Subcutaneous adipose tissue (tissue), 4 donors: Measurements from ENCODE around the gene CD101. TPM values are rescaled to one million over a fixed set of nuclear protein-coding genes. Genes with fewer than 3 reads are reported as not detected.

Experiments
- total RNA-seq, 4 donors: library from RNA; depleted of rRNA; stranded (reverse); fragments of >200 nt; gene quantifications; one replicate each; pipeline ENCODE4 v1.1.0, GENCODE V29; 2016
- TF ChIP-seq, protein P1 (sequence below): fragments of 450-650 bp; IDR thresholded peaks from one replicate; pipeline ENCODE4 v1.5.1; 2016; ENCODE audit warnings: low read depth, mild to moderate bottlenecking, control low read depth, antibody characterized with exemption, moderate library complexity

The CD101 gene
- total RNA-seq, 4 donors from 2014 or later = 0.49 to 0.51 TPM; not detected in 2

DNA sequence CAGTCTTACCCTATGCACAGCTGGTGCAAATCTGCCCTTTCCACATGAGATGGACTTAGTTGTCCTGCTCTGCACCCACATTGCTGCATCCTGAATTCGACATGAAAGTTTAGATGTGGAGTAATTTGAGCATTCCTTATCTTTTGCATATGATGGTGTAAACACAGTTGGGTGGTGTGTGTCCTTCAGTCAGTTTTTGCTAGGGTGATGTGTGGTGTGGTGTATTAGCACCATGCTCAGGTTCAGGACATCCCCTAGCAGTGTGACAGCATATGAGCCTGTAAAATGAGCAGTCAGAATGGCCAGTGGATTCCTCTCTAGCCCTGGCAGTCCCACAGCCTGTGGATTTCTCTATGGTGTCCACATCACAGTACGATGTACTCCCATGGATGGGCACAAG lies 42.6 kb upstream of the CD101 start:
- TF ChIP-seq, protein P1, sequence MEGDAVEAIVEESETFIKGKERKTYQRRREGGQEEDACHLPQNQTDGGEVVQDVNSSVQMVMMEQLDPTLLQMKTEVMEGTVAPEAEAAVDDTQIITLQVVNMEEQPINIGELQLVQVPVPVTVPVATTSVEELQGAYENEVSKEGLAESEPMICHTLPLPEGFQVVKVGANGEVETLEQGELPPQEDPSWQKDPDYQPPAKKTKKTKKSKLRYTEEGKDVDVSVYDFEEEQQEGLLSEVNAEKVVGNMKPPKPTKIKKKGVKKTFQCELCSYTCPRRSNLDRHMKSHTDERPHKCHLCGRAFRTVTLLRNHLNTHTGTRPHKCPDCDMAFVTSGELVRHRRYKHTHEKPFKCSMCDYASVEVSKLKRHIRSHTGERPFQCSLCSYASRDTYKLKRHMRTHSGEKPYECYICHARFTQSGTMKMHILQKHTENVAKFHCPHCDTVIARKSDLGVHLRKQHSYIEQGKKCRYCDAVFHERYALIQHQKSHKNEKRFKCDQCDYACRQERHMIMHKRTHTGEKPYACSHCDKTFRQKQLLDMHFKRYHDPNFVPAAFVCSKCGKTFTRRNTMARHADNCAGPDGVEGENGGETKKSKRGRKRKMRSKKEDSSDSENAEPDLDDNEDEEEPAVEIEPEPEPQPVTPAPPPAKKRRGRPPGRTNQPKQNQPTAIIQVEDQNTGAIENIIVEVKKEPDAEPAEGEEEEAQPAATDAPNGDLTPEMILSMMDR = no peak

- TF ChIP-seq, protein P1 = no peak
These were observed 40.0 kb upstream of the CD101 start for GRCh38 chr1:116961606-116962005.

DNA sequence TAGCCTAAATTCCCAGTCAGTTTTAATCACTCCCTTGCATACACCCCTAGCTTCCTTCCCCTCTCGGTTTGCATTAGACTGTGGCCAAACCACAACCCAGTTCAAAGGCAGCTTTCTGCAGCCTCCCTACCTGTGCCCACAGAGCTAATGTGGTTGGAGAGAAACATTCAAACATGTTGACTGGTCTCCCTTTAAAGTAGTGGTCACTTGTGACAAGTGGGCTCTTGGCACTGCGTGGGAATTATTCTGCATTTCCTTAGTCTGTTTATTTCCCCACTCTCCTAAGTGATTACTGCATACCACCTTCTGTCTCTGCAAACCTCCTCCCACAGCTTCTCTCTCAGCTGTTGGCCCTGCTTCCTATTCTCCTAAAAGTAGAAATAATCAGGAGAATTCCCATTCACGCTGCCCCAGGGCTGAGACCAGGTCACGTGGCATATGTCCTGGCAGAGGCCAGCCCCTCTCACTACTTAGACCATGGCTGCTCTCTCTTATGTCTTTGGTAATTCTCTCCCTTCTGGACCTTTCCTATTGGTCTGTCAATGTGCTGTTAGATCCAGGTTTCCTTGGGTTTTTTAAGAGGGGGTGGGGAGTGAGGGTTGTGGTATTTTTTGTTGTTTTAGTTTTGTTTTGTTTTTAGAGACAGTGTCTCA lies 38.4 kb upstream of the CD101 start:
- TF ChIP-seq, protein P1 = no peak

GRCh38 chr1:116966791-116967190 lies 34.8 kb upstream of the CD101 start:
- TF ChIP-seq, protein P1 = no peak

- TF ChIP-seq, protein P1 = no peak
These were observed 32.8 kb upstream of the CD101 start for GRCh38 chr1:116968724-116969123.

GRCh38 chr1:116971258-116971860 lies 30.2 kb upstream of the CD101 start:
- TF ChIP-seq, protein P1 = no peak

DNA sequence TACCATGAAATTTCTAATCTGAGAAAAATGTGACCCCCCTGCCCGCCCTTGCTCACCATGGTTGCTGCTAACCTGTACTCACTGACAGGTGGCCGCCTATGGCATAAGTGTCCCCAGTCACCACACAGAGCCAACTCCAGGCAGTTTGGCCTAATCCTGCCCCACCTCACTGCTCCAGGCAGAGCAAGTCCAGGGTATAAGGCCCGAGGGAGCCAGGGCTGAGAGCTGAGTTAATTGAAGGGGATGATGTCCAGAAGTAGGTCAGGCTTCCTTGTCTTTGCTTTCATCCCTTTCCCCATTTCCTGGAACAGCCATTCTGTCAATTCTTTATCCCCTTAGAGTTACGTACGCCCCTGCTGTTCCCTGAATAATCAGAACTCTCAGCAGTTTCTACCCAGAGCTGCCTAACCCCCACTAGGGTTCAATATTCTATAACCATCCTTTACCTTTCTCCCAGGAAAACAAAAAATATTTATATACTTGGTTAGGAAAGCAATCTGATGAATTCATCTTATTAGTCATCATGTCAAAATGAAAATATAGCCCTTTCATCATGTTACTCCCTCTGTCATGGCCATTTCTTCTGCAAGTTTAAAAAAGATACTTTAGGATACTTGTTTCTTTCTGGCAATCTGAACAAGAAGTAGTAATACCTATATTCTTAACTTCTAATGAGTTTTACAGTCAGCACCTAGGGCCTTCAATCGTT lies 29.4 kb upstream of the CD101 start:
- TF ChIP-seq, protein P1 = no peak
